Measurements from ENCODE around the gene TMEM184B.

The TMEM184B gene

GRCh38 chr22:38250643-38251340, 22.0 kb downstream of the TMEM184B start:
- TF ChIP-seq CTCF (conservative IDR thresholded peaks at IDR 0.05) (no peak), ZFX (IDR thresholded peaks at IDR 0.05) (no peak)
- no peak overlapping the region for H3K27ac ChIP-seq

DNA sequence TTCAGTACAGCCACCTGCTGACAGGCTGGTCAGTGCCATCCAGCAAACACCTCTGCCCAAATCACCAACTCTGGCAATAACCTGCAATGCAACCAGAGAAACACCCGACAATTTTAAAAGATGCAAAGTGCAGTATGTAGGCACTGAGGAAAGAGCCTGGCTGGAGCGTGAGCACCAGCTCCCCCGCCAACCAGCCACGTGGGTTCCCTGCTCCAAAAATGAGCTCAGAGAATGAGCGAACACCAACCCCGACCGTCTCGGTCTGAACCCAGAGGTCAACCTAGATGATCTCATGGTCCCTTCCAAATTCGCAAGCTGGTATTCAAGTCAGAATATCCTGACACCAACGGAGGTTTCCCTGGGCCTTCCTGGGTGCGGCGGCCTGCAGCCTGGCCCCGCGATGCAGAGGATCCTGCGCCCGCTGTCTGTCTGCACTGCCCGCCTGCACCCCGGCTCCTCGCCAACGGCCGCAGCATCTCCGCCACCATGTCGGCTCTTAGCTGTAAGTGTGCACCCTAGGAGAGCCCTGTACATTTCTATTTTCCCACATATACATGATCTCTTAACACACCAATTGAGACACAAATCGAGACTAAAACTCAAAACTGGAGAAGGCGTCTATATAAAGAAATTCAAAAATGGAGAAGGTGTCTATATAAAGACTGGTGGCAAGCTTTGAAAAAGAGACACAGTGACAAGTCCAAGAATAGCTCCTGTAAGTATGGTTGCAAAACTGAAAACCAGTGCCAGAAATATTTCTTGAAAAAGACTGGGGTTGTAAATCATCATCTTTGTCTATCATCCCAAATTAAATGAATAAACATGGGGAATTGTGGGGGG, 22.8 kb downstream of the TMEM184B start:
- TF ChIP-seq ZFX (IDR thresholded peaks at IDR 0.05), result no peak
- TF ChIP-seq CTCF (conservative IDR thresholded peaks at IDR 0.05), result no peak
- H3K27ac ChIP-seq, result no peak overlapping the region

GRCh38 chr22:38249301-38249700, 23.5 kb downstream of the TMEM184B start:
- no peak for TF ChIP-seq CTCF (conservative IDR thresholded peaks at IDR 0.05)
- no peak for TF ChIP-seq ZFX (IDR thresholded peaks at IDR 0.05)
- H3K27ac ChIP-seq, result no peak overlapping the region

- TF ChIP-seq ZFX (IDR thresholded peaks at IDR 0.05) (no peak), CTCF (conservative IDR thresholded peaks at IDR 0.05) (no peak)
Observed at GRCh38 chr22:38248280-38248679, 24.5 kb downstream of the TMEM184B start.

DNA sequence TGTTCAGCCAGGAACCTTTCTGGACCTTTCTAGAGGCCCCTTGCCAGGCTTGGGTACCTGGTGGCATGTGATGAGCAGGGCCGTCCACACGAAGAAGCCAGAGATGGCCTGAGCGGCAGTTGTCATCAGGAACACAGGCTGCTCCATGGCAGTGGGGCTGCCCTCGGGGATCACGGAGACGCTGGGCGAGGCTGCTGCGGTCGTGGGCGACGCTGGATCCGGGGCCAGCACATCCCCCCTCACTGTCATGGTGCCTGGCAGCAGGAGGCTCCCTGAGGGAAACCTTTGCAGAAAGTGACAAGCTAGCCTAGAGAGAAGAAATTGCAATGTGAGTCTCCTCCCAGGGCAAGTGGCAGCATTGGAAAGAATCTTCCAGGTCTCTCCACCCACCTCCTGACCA, 25.1 kb downstream of the TMEM184B start:
- TF ChIP-seq CTCF (conservative IDR thresholded peaks at IDR 0.05), result no peak
- no peak for TF ChIP-seq ZFX (IDR thresholded peaks at IDR 0.05)

More at GRCh38 chr22:38248280-38248679, 24.5 kb downstream of the TMEM184B start:
- no peak overlapping the region for H3K27ac ChIP-seq

DNA sequence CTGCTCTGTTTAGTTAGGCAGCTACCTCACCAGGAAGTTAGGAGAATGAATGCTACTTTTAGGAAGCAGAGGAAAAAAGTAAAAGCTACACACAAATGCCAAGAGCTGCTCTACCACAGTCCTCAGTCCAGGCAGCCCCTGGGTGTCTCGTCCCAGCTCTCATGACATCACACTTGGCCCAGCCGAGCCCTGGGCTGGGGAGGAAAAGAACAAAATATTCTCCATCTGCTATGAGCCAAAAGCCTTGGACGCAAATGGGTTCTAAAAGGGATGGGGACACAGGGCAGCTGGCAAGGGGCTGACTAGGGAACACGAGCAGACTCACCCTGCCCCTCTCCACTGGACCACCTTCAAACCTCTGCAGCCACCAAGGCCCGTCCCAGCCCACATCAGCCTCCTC, 26.1 kb downstream of the TMEM184B start:
- TF ChIP-seq ZFX (IDR thresholded peaks at IDR 0.05) (no peak), CTCF (conservative IDR thresholded peaks at IDR 0.05) (no peak)
- no peak overlapping the region for H3K27ac ChIP-seq

More for the DNA sequence above, 25.1 kb downstream of the TMEM184B start:
- H3K27ac ChIP-seq, result no peak overlapping the region

GRCh38 chr22:38246046-38246658, 26.7 kb downstream of the TMEM184B start:
- TF ChIP-seq ZFX (IDR thresholded peaks at IDR 0.05) (no peak), CTCF (conservative IDR thresholded peaks at IDR 0.05) (no peak)
- H3K27ac ChIP-seq, result no peak overlapping the region
